Measurements from ENCODE around the gene KPNA1.

DNA sequence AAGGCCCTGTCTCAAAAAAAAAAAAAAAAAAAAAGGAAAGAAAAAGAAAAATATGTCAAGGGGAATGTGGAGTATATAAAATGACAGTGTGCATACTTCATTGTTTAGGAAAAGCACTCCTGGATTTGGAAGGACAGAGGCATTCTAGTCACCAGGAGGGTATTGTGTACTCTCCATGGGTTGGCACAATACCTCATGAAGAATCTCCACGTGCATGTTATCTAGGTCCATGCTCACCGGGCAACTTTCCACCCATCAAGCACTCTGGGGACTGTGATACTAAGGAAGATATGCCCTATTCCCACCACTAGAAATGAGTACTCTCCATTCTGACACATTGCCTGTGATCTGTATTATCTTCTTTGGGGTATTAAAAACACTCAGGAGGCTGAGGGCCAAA is 15.4 kb upstream of the KPNA1 start:
- TF ChIP-seq, protein P1, sequence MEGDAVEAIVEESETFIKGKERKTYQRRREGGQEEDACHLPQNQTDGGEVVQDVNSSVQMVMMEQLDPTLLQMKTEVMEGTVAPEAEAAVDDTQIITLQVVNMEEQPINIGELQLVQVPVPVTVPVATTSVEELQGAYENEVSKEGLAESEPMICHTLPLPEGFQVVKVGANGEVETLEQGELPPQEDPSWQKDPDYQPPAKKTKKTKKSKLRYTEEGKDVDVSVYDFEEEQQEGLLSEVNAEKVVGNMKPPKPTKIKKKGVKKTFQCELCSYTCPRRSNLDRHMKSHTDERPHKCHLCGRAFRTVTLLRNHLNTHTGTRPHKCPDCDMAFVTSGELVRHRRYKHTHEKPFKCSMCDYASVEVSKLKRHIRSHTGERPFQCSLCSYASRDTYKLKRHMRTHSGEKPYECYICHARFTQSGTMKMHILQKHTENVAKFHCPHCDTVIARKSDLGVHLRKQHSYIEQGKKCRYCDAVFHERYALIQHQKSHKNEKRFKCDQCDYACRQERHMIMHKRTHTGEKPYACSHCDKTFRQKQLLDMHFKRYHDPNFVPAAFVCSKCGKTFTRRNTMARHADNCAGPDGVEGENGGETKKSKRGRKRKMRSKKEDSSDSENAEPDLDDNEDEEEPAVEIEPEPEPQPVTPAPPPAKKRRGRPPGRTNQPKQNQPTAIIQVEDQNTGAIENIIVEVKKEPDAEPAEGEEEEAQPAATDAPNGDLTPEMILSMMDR (IDR thresholded peaks at IDR 0.05) = no peak
- TF ChIP-seq TAF1 (IDR thresholded peaks at IDR 0.05; ENCODE audit: borderline replicate concordance, low read depth, low read length) = no peak
- TF ChIP-seq, protein P2, sequence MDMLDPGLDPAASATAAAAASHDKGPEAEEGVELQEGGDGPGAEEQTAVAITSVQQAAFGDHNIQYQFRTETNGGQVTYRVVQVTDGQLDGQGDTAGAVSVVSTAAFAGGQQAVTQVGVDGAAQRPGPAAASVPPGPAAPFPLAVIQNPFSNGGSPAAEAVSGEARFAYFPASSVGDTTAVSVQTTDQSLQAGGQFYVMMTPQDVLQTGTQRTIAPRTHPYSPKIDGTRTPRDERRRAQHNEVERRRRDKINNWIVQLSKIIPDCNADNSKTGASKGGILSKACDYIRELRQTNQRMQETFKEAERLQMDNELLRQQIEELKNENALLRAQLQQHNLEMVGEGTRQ (IDR thresholded peaks at IDR 0.05; ENCODE audit: borderline replicate concordance, low read depth, low read length) = no peak
- no peak for TF ChIP-seq FOSL2 (IDR thresholded peaks at IDR 0.05; ENCODE audit: borderline replicate concordance, low read depth)
- no peak for TF ChIP-seq CHD2 (IDR thresholded peaks at IDR 0.05; ENCODE audit: low read length, partially characterized antibody)
- TF ChIP-seq POLR2AphosphoS5 (IDR thresholded peaks at IDR 0.05; ENCODE audit: low read depth, low read length) = no peak

All from SK-N-SH (cell line).